GM23338 (cell line): ENCODE measurements around the gene ABCA5. TPM values are rescaled to one million over a fixed set of nuclear protein-coding genes. Genes with fewer than 3 reads are reported as not detected.

Experiments
- ATAC-seq: fragments of 200-7000 bp; cut with Tn5 transposase; 3 replicates; pipeline ENCODE4 v1.9.1; 2020
- DNase-seq: peaks from one replicate; pipeline ENCODE4 v3.0.0-alpha.2; 2015; ENCODE audit warnings: low spot score
- H2AFZ ChIP-seq: fragments of 200-600 bp; sonication (generic); 2 replicates; pipeline ENCODE4 v1.8.0; 2016; ENCODE audit warnings: antibody characterized with exemption, mild to moderate bottlenecking, moderate library complexity
- H3F3A ChIP-seq: fragments of 200-600 bp; sonication (generic); replicated peaks from 2 replicates; pipeline ENCODE4 v1.8.0; 2017; ENCODE audit warnings: antibody characterized with exemption, mixed run types, low read depth
- H3K27ac ChIP-seq: fragments of 200-600 bp; sonication (generic); 2 replicates; pipeline ENCODE4 v1.6.1; 2016; ENCODE audit warnings: low read depth
- H3K27me3 ChIP-seq: fragments of 200-600 bp; sonication (generic); 2 replicates; pipeline ENCODE4 v1.8.0; 2016; ENCODE audit warnings: mild to moderate bottlenecking, mixed run types, moderate library complexity; ENCODE audit not compliant: insufficient read depth
- H3K36me3 ChIP-seq: fragments of 200-600 bp; sonication (generic); 2 replicates; pipeline ENCODE4 v1.8.0; 2016; ENCODE audit warnings: mild to moderate bottlenecking; ENCODE audit not compliant: insufficient read depth
- H3K4me1 ChIP-seq: fragments of 200-600 bp; sonication (generic); 2 replicates; pipeline ENCODE4 v1.8.0; 2016; ENCODE audit warnings: mild to moderate bottlenecking, moderate library complexity; ENCODE audit not compliant: insufficient read depth
- H3K4me2 ChIP-seq: fragments of 200-600 bp; sonication (generic); 2 replicates; pipeline ENCODE4 v1.7.1; 2017; ENCODE audit warnings: mixed run types
- H3K4me3 ChIP-seq: fragments of 200-600 bp; sonication (generic); 2 replicates; pipeline ENCODE4 v1.6.1; 2016; ENCODE audit warnings: mixed run types
- H3K79me2 ChIP-seq: fragments of 200-600 bp; sonication (generic); replicated peaks from 2 replicates; pipeline ENCODE4 v1.8.0; 2017; ENCODE audit warnings: mild to moderate bottlenecking; ENCODE audit not compliant: insufficient read depth
- H3K9me2 ChIP-seq: fragments of 200-600 bp; sonication (generic); 2 replicates; pipeline ENCODE4 v1.8.0; 2017; ENCODE audit not compliant: insufficient read depth
- H4K20me1 ChIP-seq: fragments of 200-600 bp; sonication (generic); replicated peaks from 2 replicates; pipeline ENCODE4 v1.8.0; 2017; ENCODE audit warnings: mild to moderate bottlenecking; ENCODE audit not compliant: insufficient read depth
- H3K27ac Mint-ChIP-seq: 2 replicates; pipeline ENCODE4 v1.8.0; 2020; ENCODE audit warnings: inconsistent platforms, mild to moderate bottlenecking, moderate library complexity, mixed read lengths
- H3K27me3 Mint-ChIP-seq: 3 replicates; pipeline ENCODE4 v1.8.0; 2022; ENCODE audit warnings: low read depth, mild to moderate bottlenecking, moderate library complexity, mixed read lengths, inconsistent platforms; ENCODE audit not compliant: insufficient read depth, poor library complexity
- H3K36me3 Mint-ChIP-seq: 3 replicates; pipeline ENCODE4 v1.8.0; 2021; ENCODE audit warnings: low read depth, mild to moderate bottlenecking, inconsistent platforms, moderate library complexity, mixed read lengths
- H3K4me1 Mint-ChIP-seq: 3 replicates; pipeline ENCODE4 v1.8.0; 2020; ENCODE audit warnings: mild to moderate bottlenecking, inconsistent platforms, mixed read lengths
- H3K4me3 Mint-ChIP-seq: 3 replicates; pipeline ENCODE4 v1.8.0; 2021; ENCODE audit warnings: moderate library complexity, mild to moderate bottlenecking, inconsistent platforms, mixed read lengths
- H3K9me3 Mint-ChIP-seq: 3 replicates; pipeline ENCODE4 v1.8.0; 2020; ENCODE audit warnings: moderate library complexity, mild to moderate bottlenecking, inconsistent platforms, mixed read lengths
- CREB1 ChIP-seq: fragments of 250-450 bp; sonication (Bioruptor Pico); IDR thresholded peaks from 2 replicates; pipeline ENCODE4 v1.5.0; 2020; ENCODE audit warnings: low read depth, mild to moderate bottlenecking, moderate library complexity
- EZH2 ChIP-seq: fragments of 200-600 bp; sonication (generic); IDR thresholded peaks from one replicate; pipeline ENCODE4 v1.8.0; 2017; ENCODE audit warnings: antibody characterized with exemption, mild to moderate bottlenecking, low read depth; ENCODE audit not compliant: unreplicated experiment
- EZH2phosphoT487 ChIP-seq: fragments of 200-600 bp; sonication (generic); IDR thresholded peaks from one replicate; pipeline ENCODE4 v1.8.1; 2018; ENCODE audit warnings: antibody characterized with exemption; ENCODE audit not compliant: unreplicated experiment
- JUNB ChIP-seq: IDR thresholded peaks from one replicate; pipeline ENCODE4 v1.6.1; 2016; ENCODE audit warnings: antibody characterized with exemption; ENCODE audit not compliant: unreplicated experiment
- NANOG ChIP-seq: IDR thresholded peaks from 2 replicates; pipeline ENCODE4 v1.6.1; 2016; ENCODE audit warnings: antibody characterized with exemption, borderline replicate concordance
- POLR2AphosphoS5 ChIP-seq: IDR thresholded peaks from 2 replicates; pipeline ENCODE4 v1.6.1; 2016; ENCODE audit warnings: antibody characterized with exemption, low read depth
- STAT1 ChIP-seq: IDR thresholded peaks from one replicate; pipeline ENCODE4 v1.6.1; 2016; ENCODE audit warnings: antibody characterized with exemption; ENCODE audit not compliant: unreplicated experiment
- ZNF114 ChIP-seq: fragments of 250-450 bp; sonication (Bioruptor Pico); IDR thresholded peaks from 2 replicates; pipeline ENCODE4 v1.5.0; 2020; ENCODE audit warnings: mild to moderate bottlenecking, moderate library complexity
- ZNF331 ChIP-seq: fragments of 250-450 bp; sonication (Bioruptor Pico); IDR thresholded peaks from 2 replicates; pipeline ENCODE4 v1.5.0; 2020; ENCODE audit warnings: low read depth, mild to moderate bottlenecking, moderate library complexity
- polyA plus RNA-seq: library from polyadenylated mRNA; unstranded; fragments of >200 nt; fragmentation: Nextera tagmentation; extraction: Ambion mirVana; gene quantifications from 2 replicates; pipeline ENCODE4 v1.2.1, GENCODE V29; 2016
- total RNA-seq: library from RNA; depleted of rRNA; stranded (reverse); fragments of >200 nt; shearing (Covaris generic); gene quantifications from 2 replicates; pipeline ENCODE4 v1.2.3, GENCODE V29; 2014
- TF ChIP-seq, protein P1 (sequence below): IDR thresholded peaks from one replicate; pipeline ENCODE4 v1.6.1; 2018; ENCODE audit warnings: antibody characterized with exemption; ENCODE audit not compliant: unreplicated experiment
- TF ChIP-seq, protein P2 (sequence below): fragments of 250-450 bp; sonication (Bioruptor Pico); IDR thresholded peaks from 2 replicates; pipeline ENCODE4 v1.5.0; 2020; ENCODE audit warnings: mild to moderate bottlenecking, moderate library complexity
- TF ChIP-seq, protein P3 (sequence below): IDR thresholded peaks from 2 replicates; pipeline ENCODE4 v1.6.1; 2016; ENCODE audit warnings: antibody characterized with exemption
- TF ChIP-seq, protein P4 (sequence below), 2 experiments: fragments of 200-600 bp in 1 of 2; sonication (generic) in 1 of 2; conservative IDR thresholded peaks; 2 replicates each; pipeline versions ENCODE4 v1.5.1 to v1.6.1; 2016 to 2017; ENCODE audit warnings: antibody characterized with exemption in 2 of 2, low read depth in 2 of 2, mild to moderate bottlenecking in 2 of 2, moderate library complexity in 1 of 2

ABCA5 gene
- total and polyA plus RNA-seq, 2 experiments from 2014 or later, result 3.1 to 3.4 TPM

DNA sequence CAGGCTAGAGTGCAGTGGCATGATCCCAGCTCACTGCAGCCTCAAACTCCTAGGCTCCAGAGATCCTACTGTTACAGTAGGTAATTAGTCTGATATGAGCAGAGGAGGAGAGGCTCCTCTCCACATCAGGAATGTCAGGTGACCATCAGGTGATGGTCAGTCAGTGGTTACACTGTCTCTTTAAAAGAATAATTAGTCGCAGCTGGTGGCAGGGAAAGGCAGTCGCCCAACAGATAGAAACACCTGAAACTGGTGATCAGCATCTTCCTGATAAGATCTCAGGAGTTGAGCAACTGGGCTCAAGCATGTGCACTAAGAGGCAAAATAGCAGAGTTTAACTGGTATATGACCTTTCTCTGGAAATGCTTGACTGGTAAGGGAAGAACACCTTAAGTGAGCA lies 21.5 kb upstream of the ABCA5 start:
- H3K27ac Mint-ChIP-seq, result no peak overlapping the region
- ATAC-seq (no peak), DNase-seq (no peak)

More for the DNA sequence above, 21.5 kb upstream of the ABCA5 start:
- Histone ChIP-seq H3K27me3 (no peaks in the 10 kb centered on the region), H4K20me1 (no peaks in the 10 kb centered on the region), H3K36me3 (no peaks in the 10 kb centered on the region), H3K27ac (no peak overlapping the region), H3K4me2 (no peak overlapping the region), H3K79me2 (no peaks in the 10 kb centered on the region), H3K4me1 (peaks cover 1% of the 10 kb centered on the region; the same call in 1 of the 2 replicates), H3K4me3 (no peak overlapping the region), H2AFZ (0 out of 2 replicates have a peak overlapping the region, but pooled peaks have one; percentile 38), H3K9me2 (no peaks in the 10 kb centered on the region), H3F3A (no peaks in the 10 kb centered on the region)
- TF ChIP-seq POLR2AphosphoS5, result no peak
- no peak for TF ChIP-seq EZH2
- TF ChIP-seq NANOG, result no peak
- no peak for TF ChIP-seq EZH2phosphoT487
- TF ChIP-seq, protein P1, sequence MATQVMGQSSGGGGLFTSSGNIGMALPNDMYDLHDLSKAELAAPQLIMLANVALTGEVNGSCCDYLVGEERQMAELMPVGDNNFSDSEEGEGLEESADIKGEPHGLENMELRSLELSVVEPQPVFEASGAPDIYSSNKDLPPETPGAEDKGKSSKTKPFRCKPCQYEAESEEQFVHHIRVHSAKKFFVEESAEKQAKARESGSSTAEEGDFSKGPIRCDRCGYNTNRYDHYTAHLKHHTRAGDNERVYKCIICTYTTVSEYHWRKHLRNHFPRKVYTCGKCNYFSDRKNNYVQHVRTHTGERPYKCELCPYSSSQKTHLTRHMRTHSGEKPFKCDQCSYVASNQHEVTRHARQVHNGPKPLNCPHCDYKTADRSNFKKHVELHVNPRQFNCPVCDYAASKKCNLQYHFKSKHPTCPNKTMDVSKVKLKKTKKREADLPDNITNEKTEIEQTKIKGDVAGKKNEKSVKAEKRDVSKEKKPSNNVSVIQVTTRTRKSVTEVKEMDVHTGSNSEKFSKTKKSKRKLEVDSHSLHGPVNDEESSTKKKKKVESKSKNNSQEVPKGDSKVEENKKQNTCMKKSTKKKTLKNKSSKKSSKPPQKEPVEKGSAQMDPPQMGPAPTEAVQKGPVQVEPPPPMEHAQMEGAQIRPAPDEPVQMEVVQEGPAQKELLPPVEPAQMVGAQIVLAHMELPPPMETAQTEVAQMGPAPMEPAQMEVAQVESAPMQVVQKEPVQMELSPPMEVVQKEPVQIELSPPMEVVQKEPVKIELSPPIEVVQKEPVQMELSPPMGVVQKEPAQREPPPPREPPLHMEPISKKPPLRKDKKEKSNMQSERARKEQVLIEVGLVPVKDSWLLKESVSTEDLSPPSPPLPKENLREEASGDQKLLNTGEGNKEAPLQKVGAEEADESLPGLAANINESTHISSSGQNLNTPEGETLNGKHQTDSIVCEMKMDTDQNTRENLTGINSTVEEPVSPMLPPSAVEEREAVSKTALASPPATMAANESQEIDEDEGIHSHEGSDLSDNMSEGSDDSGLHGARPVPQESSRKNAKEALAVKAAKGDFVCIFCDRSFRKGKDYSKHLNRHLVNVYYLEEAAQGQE, result no peak
- TF ChIP-seq, protein P2, sequence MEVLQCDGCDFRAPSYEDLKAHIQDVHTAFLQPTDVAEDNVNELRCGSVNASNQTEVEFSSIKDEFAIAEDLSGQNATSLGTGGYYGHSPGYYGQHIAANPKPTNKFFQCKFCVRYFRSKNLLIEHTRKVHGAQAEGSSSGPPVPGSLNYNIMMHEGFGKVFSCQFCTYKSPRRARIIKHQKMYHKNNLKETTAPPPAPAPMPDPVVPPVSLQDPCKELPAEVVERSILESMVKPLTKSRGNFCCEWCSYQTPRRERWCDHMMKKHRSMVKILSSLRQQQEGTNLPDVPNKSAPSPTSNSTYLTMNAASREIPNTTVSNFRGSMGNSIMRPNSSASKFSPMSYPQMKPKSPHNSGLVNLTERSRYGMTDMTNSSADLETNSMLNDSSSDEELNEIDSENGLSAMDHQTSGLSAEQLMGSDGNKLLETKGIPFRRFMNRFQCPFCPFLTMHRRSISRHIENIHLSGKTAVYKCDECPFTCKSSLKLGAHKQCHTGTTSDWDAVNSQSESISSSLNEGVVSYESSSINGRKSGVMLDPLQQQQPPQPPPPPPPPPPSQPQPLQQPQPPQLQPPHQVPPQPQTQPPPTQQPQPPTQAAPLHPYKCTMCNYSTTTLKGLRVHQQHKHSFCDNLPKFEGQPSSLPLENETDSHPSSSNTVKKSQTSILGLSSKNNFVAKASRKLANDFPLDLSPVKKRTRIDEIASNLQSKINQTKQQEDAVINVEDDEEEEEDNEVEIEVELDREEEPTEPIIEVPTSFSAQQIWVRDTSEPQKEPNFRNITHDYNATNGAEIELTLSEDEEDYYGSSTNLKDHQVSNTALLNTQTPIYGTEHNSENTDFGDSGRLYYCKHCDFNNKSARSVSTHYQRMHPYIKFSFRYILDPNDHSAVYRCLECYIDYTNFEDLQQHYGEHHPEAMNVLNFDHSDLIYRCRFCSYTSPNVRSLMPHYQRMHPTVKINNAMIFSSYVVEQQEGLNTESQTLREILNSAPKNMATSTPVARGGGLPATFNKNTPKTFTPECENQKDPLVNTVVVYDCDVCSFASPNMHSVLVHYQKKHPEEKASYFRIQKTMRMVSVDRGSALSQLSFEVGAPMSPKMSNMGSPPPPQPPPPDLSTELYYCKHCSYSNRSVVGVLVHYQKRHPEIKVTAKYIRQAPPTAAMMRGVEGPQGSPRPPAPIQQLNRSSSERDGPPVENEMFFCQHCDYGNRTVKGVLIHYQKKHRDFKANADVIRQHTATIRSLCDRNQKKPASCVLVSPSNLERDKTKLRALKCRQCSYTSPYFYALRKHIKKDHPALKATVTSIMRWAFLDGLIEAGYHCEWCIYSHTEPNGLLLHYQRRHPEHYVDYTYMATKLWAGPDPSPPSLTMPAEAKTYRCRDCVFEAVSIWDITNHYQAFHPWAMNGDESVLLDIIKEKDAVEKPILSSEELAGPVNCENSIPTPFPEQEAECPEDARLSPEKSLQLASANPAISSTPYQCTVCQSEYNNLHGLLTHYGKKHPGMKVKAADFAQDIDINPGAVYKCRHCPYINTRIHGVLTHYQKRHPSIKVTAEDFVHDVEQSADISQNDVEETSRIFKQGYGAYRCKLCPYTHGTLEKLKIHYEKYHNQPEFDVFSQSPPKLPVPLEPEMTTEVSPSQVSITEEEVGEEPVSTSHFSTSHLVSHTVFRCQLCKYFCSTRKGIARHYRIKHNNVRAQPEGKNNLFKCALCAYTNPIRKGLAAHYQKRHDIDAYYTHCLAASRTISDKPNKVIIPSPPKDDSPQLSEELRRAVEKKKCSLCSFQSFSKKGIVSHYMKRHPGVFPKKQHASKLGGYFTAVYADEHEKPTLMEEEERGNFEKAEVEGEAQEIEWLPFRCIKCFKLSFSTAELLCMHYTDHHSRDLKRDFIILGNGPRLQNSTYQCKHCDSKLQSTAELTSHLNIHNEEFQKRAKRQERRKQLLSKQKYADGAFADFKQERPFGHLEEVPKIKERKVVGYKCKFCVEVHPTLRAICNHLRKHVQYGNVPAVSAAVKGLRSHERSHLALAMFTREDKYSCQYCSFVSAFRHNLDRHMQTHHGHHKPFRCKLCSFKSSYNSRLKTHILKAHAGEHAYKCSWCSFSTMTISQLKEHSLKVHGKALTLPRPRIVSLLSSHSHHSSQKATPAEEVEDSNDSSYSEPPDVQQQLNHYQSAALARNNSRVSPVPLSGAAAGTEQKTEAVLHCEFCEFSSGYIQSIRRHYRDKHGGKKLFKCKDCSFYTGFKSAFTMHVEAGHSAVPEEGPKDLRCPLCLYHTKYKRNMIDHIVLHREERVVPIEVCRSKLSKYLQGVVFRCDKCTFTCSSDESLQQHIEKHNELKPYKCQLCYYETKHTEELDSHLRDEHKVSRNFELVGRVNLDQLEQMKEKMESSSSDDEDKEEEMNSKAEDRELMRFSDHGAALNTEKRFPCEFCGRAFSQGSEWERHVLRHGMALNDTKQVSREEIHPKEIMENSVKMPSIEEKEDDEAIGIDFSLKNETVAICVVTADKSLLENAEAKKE (CRISPR knock-in tag), result no peak
- TF ChIP-seq, protein P3, sequence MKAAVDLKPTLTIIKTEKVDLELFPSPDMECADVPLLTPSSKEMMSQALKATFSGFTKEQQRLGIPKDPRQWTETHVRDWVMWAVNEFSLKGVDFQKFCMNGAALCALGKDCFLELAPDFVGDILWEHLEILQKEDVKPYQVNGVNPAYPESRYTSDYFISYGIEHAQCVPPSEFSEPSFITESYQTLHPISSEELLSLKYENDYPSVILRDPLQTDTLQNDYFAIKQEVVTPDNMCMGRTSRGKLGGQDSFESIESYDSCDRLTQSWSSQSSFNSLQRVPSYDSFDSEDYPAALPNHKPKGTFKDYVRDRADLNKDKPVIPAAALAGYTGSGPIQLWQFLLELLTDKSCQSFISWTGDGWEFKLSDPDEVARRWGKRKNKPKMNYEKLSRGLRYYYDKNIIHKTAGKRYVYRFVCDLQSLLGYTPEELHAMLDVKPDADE, result no peak
- TF ChIP-seq JUNB, result no peak
- TF ChIP-seq CREB1, result no peak
- TF ChIP-seq, protein P4, sequence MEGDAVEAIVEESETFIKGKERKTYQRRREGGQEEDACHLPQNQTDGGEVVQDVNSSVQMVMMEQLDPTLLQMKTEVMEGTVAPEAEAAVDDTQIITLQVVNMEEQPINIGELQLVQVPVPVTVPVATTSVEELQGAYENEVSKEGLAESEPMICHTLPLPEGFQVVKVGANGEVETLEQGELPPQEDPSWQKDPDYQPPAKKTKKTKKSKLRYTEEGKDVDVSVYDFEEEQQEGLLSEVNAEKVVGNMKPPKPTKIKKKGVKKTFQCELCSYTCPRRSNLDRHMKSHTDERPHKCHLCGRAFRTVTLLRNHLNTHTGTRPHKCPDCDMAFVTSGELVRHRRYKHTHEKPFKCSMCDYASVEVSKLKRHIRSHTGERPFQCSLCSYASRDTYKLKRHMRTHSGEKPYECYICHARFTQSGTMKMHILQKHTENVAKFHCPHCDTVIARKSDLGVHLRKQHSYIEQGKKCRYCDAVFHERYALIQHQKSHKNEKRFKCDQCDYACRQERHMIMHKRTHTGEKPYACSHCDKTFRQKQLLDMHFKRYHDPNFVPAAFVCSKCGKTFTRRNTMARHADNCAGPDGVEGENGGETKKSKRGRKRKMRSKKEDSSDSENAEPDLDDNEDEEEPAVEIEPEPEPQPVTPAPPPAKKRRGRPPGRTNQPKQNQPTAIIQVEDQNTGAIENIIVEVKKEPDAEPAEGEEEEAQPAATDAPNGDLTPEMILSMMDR (conservative IDR thresholded peaks at IDR 0.05; ENCODE audit: low read depth in 2 of 2), result no peak
- TF ChIP-seq STAT1, result no peak
- no peak for TF ChIP-seq ZNF114
- no peak for TF ChIP-seq ZNF331
- no peaks in the 10 kb centered on the region for H3K27me3 Mint-ChIP-seq
- no peak overlapping the region for H3K4me3 Mint-ChIP-seq
- H3K4me1 Mint-ChIP-seq, result peaks cover 8% of the 10 kb centered on the region; the same call in 2 of the 3 replicates
- H3K36me3 Mint-ChIP-seq, result no peaks in the 10 kb centered on the region
- no peaks in the 10 kb centered on the region for H3K9me3 Mint-ChIP-seq
